HepG2 (cell line): ENCODE measurements around the gene AHCYL2. TPM values are rescaled to one million over a fixed set of nuclear protein-coding genes. Genes with fewer than 3 reads are reported as not detected.

Experiments
- AGO1 ChIP-seq: fragments of 200-400 bp; formaldehyde crosslinking; IDR thresholded peaks from 2 replicates; pipeline ENCODE4 v1.6.1; 2017; ENCODE audit warnings: mild to moderate bottlenecking, low read depth, low read length, moderate library complexity; ENCODE audit not compliant: poor library complexity, severe bottlenecking
- CBFB ChIP-seq: sonication (generic); formaldehyde crosslinking; IDR thresholded peaks from 2 replicates; pipeline ENCODE4 v1.4.0; 2020; ENCODE audit warnings: missing genetic modification reagents
- HINFP ChIP-seq: sonication (generic); formaldehyde crosslinking; IDR thresholded peaks from 2 replicates; pipeline ENCODE4 v1.4.0; 2020; ENCODE audit warnings: low read depth, mild to moderate bottlenecking, missing genetic modification reagents
- KDM3A ChIP-seq: IDR thresholded peaks from 2 replicates; pipeline ENCODE4 v1.6.1; 2018; ENCODE audit warnings: low read depth, missing compliant biosample characterization
- KLF16 ChIP-seq, 2 experiments: sonication (generic) in 1 of 2; formaldehyde crosslinking in 1 of 2; IDR thresholded peaks; 2 replicates each; pipeline versions ENCODE4 v1.6.1 to v1.8.0; 2016 to 2023; ENCODE audit warnings: missing genetic modification reagents in 2 of 2, missing compliant biosample characterization in 1 of 2
- MXI1 ChIP-seq: IDR thresholded peaks from 3 replicates; pipeline ENCODE4 v1.6.1; 2012; ENCODE audit warnings: low read depth, low read length, inconsistent platforms, borderline replicate concordance
- PRPF4 ChIP-seq: fragments of 200-400 bp; formaldehyde crosslinking; IDR thresholded peaks from 2 replicates; pipeline ENCODE4 v1.6.1; 2016; ENCODE audit warnings: low read length, low read depth; ENCODE audit not compliant: poor library complexity, severe bottlenecking
- TARDBP ChIP-seq: sonication (generic); formaldehyde crosslinking; IDR thresholded peaks from 2 replicates; pipeline ENCODE4 v1.8.0; 2022; ENCODE audit warnings: mild to moderate bottlenecking, missing genetic modification reagents
- TIGD3 ChIP-seq: sonication (generic); formaldehyde crosslinking; IDR thresholded peaks from 2 replicates; pipeline ENCODE4 v1.5.1; 2020; ENCODE audit warnings: mild to moderate bottlenecking, missing genetic modification reagents, borderline replicate concordance
- ZFP91 ChIP-seq: sonication (generic); formaldehyde crosslinking; IDR thresholded peaks from 2 replicates; pipeline ENCODE4 v1.9.0; 2022; ENCODE audit warnings: missing genetic modification reagents, mild to moderate bottlenecking, borderline replicate concordance
- ZMAT3 ChIP-seq: sonication (generic); formaldehyde crosslinking; conservative IDR thresholded peaks from 2 replicates; pipeline ENCODE4 v1.7.0; 2021; ENCODE audit warnings: missing genetic modification reagents
- ZNF672 ChIP-seq: sonication (generic); formaldehyde crosslinking; IDR thresholded peaks from 2 replicates; pipeline ENCODE4 v1.8.1; 2022; ENCODE audit warnings: missing genetic modification reagents
- ZSCAN25 ChIP-seq: sonication (generic); formaldehyde crosslinking; IDR thresholded peaks from 2 replicates; pipeline ENCODE4 v1.8.0; 2022; ENCODE audit warnings: mild to moderate bottlenecking, missing genetic modification reagents
- polyA plus RNA-seq, 8 experiments: library from polyadenylated mRNA; depleted of rRNA in 3 of 8; stranded (reverse) in 7 of 8; unstranded in 1 of 8; fragments of >200 nt; fragmentation: Illumina TruSeq in 4 of 8; extraction: Trizol in 4 of 8; gene quantifications; 2 replicates each; pipeline versions ENCODE4 v1.2.1 to v1.2.3, GENCODE V29; 2011 to 2016; ENCODE audit warnings: low read depth in 4 of 8, missing spikeins in 1 of 8, mixed read lengths in 1 of 8; ENCODE audit not compliant: insufficient read depth in 1 of 8
- total RNA-seq, 5 experiments: library from RNA; depleted of rRNA; stranded (reverse); fragments of >200 nt; fragmentation: Illumina TruSeq; extraction: Trizol; gene quantifications; 2 replicates each; pipeline ENCODE4 v1.2.3, GENCODE V29; 2016; ENCODE audit warnings: low read depth in 1 of 5
- TF ChIP-seq, protein P1 (sequence below): sonication (generic); formaldehyde crosslinking; IDR thresholded peaks from 2 replicates; pipeline ENCODE4 v1.5.0; 2020; ENCODE audit warnings: mild to moderate bottlenecking, missing genetic modification reagents, borderline replicate concordance
- TF ChIP-seq, protein P2 (sequence below): sonication (generic); formaldehyde crosslinking; IDR thresholded peaks from 2 replicates; pipeline ENCODE4 v1.5.0; 2020; ENCODE audit warnings: missing genetic modification reagents

The AHCYL2 gene
- total and polyA plus RNA-seq, 2 of the 13 experiments (the other 11 are each of a cell fraction or from before 2014, with no cell fraction given): 9.5 to 14.7 TPM

DNA sequence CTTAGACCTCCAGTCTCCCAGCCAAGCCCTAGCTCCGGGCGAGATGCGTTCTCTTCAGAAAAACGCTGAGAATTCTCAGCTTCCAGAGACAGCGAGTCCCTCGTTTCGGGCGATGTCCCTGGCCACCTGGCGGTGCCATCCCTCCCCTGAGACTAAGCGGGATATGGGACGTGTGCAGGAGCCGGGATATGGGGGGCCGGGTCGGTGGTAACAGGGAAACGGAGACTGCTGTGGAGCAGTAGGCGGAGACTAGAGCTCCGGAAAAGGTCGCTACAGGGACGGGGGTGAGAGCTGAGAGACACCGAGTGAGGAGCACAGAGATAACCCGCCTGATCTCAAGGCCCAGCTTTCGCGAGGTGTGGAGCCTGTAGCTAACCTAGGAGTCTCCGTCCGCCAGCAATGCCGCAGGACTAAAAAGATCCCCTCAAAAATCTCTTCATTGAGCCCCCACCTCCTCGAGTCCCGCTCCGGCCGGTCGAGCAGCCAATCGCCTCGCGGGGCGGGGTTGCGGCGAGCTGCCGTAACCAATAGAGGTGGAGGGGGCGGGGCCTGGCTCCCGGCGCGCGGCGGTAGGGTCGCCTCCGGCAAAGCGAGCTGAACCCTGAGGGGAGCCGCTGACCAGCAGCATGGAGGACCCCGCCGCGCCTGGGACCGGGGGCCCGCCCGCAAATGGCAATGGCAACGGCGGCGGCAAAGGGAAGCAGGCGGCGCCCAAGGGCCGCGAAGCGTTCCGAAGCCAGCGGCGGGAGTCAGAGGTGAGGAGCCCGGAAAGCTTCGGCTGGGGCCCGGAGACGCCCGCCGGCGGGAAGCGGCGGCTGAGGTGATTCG lies 209.2 kb downstream of the AHCYL2 start, which contains the start of gene STRIP2 (continued):
- TF ChIP-seq, protein P1, sequence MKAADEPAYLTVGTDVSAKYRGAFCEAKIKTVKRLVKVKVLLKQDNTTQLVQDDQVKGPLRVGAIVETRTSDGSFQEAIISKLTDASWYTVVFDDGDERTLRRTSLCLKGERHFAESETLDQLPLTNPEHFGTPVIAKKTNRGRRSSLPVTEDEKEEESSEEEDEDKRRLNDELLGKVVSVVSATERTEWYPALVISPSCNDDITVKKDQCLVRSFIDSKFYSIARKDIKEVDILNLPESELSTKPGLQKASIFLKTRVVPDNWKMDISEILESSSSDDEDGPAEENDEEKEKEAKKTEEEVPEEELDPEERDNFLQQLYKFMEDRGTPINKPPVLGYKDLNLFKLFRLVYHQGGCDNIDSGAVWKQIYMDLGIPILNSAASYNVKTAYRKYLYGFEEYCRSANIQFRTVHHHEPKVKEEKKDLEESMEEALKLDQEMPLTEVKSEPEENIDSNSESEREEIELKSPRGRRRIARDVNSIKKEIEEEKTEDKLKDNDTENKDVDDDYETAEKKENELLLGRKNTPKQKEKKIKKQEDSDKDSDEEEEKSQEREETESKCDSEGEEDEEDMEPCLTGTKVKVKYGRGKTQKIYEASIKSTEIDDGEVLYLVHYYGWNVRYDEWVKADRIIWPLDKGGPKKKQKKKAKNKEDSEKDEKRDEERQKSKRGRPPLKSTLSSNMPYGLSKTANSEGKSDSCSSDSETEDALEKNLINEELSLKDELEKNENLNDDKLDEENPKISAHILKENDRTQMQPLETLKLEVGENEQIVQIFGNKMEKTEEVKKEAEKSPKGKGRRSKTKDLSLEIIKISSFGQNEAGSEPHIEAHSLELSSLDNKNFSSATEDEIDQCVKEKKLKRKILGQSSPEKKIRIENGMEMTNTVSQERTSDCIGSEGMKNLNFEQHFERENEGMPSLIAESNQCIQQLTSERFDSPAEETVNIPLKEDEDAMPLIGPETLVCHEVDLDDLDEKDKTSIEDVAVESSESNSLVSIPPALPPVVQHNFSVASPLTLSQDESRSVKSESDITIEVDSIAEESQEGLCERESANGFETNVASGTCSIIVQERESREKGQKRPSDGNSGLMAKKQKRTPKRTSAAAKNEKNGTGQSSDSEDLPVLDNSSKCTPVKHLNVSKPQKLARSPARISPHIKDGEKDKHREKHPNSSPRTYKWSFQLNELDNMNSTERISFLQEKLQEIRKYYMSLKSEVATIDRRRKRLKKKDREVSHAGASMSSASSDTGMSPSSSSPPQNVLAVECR (CRISPR knock-in tag): peak; percentile 86
- TF ChIP-seq AGO1 (no peak), TARDBP (CRISPR knock-in tag) (no peak; the same call in 1 of the 2 replicates), KDM3A (CRISPR knock-in tag) (peak; percentile 39; the same call in 1 of the 2 replicates), TIGD3 (CRISPR knock-in tag) (peak; percentile 38; the same call in 1 of the 2 replicates), ZMAT3 (CRISPR knock-in tag) (peak; percentile 62; the same call in 1 of the 2 replicates), ZSCAN25 (CRISPR knock-in tag) (no peak; the same call in 1 of the 2 replicates), ZNF672 (CRISPR knock-in tag) (no peak), KLF16 (CRISPR knock-in tag; IDR thresholded peaks at IDR 0.05) (peak in 1 of 2 experiments; percentile 65; a peak in 1 of 4 replicates), HINFP (CRISPR knock-in tag) (0 out of 2 replicates have a peak, but pooled peaks have one; percentile 23), MXI1 (peak; percentile 56; the same call in 2 of the 3 replicates), ZFP91 (CRISPR knock-in tag) (peak; percentile 63; the same call in 1 of the 2 replicates), PRPF4 (no peak), CBFB (peak; percentile 36; the same call in 1 of the 2 replicates)
- TF ChIP-seq, protein P2, sequence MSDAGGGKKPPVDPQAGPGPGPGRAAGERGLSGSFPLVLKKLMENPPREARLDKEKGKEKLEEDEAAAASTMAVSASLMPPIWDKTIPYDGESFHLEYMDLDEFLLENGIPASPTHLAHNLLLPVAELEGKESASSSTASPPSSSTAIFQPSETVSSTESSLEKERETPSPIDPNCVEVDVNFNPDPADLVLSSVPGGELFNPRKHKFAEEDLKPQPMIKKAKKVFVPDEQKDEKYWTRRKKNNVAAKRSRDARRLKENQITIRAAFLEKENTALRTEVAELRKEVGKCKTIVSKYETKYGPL (CRISPR knock-in tag): no peak
